GM21825 (cell line): Measurements from ENCODE around the gene TESMIN.

ENCODE experiments used
- ATAC-seq: cut with Tn5 transposase; IDR thresholded peaks from one replicate; pipeline ENCODE4 v1.9.1; 2021; ENCODE audit warnings: mild to moderate bottlenecking, moderate library complexity; ENCODE audit not compliant: unreplicated experiment

Gene TESMIN

DNA sequence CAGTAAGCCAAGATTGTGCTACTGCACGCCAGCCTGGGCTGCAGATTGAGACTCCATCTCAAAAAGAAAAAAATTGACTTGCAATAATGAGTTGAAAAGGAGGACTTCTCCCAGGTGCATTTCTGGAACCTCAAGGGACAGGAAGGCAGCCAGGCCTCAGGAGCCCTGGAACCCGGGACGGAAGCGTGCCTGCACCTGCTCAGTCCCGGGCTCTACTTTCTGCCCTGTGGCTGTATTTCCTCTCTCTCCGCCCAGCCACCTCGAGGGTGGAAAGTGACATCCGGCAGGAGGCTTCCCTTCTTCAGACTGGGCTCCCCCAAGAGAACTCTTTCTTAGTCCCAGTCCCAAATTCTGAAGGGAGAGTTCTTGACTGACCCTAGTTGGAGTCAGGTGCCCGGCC is 87.2 kb downstream of the TESMIN start:
- no peak for ATAC-seq

DNA sequence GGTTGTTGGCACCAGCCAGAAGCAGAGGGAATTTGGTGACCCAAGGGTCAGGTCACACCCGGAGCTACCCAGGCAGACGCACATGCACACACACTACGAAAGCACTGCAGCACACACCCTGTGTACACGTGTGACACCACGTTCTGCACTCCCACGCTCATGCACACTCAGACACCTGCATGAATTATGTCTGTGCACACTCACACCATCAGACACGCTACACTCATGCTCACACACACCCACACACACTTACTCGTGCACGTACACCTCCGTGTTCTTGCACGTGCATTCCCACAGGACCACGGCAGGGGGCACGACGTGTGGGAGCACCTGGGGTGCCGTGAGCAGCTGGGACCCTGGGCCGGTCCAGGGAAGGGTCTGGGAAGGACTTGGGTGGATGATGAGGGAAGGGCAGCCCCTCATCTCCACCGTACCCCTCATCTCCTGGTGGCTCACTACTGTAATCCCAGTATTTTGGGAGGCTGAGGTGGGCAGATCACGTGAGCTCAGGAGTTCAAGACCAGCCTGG is 87.8 kb downstream of the TESMIN start:
- no peak for ATAC-seq

DNA sequence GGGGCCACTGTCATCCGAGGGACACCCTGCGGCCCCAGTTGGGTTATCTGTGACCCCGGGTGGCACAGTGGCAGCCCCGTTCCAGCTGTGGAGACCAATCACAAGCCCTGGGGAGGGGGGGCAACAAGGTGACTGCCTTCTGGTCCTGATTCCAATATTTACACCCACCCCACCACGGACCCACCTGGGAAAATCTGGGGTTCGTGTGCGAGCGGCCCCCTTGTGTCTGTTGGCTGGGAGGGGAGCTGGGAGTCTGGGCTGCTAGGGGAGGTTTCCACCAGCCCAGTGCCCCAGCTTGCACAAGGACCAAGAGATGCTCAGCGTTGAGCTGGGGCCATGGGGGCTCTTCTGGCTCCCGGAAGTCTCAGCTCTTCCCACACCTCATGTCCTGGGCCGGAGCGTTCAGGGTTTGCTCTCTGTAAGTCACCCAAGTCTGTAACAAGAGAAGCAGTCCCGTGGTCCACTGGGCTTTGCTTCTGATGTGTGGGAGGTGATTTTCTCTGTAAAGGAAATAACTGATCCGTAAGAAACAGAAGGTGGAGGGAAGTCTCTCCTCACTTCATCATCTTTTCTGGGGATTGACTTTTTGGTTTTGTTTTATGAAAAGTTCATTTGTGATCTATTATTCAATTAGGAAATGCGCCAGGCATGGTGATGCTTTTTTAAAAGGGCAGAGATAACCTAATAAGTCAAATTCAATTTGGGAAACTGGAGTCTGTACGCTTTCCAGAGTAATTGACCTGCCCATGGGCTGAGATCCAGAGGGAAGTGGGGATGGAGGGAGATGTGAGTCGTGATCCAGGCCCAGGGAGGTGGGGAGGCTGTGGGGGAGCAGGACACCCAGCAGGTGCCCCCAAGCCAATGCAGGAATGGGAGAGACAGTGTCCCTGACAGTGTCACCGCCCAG is 89.4 kb downstream of the TESMIN start:
- no peak for ATAC-seq

DNA sequence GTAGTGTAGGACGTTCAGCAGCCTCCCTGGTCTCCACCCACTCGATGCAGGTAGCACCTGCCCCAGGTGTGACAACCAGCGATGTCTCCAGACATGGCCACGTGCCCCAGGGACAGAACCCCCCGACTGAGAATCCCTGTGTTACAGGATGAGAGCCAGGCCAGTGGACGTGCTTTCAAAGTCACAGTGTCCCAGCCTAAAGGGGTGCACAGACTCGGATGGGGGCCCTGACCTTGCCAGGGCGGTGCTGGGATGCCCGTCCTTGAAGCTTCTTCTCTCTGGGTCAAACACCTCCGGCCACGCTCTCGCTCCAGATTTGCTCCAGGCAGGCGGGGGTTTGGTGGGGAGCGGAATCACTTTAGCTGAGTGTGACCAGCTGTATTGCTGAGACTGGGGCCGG is 90.3 kb downstream of the TESMIN start:
- no peak for ATAC-seq

DNA sequence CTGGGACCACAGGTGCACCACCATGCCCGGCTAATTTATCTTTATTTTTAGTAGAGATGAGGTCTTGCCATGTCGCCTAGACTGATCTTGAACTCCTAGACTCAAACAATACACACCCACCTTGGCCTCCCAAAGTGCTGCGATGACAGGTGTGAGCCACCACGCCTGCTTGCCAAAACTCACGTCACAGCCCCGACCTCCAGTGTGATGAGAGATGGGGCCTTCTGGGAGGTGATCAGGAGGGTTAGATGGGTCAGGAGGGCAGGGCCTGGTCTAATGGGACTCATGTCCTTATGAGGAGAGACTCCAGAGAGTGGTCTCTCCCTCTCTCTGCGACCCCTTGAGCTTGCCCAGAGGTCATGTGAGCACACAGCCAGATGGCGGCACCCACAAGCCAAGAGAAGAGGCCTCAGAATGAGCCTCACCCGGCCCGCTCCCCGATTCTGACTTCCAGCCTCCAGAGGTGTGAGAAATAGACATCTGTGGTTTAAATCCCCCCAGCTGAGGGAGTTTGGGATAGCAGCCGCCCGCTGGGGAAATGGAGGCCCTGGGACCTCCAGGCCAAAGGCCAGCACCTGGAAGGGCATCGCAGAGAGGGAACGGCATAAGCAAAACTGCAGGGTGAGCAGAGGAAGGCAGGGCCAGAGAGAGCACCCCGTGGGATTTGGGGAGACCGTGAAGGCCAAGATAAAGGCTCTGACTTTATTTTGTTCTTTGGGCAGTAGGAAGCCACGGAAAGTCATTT is 91.1 kb downstream of the TESMIN start:
- no peak for ATAC-seq

DNA sequence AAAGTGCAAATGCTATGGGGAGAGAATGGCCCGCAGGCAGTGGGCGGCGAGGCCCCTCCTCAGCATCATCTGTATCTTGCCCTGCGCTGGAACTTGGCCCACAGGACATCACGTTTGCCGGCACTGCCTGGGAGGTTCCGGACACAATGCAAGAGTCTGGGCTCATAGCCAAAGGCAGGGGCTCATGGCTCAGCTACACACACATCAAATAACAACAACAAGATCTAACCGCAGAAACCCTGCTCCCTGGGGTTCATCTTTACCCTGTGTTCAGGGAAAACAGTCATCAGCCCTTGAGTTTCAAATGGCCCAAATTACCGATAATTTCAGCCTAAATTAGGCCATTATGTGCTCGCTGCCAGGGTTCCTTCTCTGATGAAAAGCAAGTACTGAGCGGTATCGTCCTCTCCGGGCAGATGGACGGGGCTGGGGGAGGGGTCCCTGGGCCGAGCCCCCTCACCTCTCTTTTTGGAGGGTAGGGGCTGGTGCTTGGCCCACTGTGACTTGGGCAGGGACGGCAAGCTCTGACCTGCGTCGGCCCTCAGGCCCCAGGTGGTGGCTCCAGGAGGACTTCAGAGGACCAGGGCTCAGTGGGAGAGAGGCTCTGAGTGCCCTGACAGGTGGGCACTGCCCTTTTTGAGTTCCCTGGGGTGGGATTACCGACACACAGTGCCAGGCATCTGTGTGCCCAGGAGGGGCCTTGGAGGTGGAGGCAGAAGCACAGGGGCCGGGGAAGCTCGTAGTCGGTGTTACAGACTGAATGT is 92.0 kb downstream of the TESMIN start:
- no peak for ATAC-seq

DNA sequence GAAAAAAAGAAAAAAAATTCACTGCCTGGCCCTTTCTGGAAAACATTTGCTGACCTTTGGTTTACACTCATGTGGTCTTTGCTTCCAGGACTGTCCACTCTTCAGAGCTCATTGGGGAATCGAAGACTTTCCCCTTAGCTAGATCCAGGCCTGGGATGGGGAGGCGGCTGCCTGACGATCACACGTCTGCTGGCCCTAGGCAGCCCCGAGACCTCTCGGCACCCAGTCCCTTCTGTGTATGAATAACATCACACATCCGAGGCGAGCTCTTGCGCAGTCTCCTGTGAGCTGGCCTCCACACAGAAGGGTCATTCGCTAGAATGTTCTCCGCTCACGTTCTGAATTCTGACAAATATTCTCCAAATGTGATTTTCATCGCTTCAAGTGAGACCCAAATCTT is 92.7 kb downstream of the TESMIN start:
- ATAC-seq = no peak

DNA sequence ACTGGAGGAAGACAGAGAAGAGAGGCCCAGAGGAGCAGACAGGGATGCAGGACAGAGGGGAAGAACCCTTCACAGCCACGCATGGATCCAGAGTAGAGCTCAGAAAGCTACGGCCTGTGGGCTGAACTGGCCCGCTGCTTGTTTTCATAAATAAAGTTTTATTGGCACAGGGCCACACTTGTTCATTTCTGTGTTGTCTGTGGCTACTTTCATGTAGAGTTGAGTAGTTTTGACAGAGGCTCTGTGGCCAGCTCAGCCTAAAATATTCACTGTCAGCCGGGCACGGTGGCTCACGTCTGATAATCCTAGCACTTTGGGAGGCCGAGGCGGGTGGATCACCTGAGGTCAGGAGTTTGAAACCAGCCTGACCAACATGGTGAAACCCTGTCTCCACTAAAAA is 93.2 kb downstream of the TESMIN start:
- no peak for ATAC-seq
